GM21576 (cell line): ENCODE results near the gene RPL12.
A peak's percentile ranks its signal among the peaks of the same experiment; 100 is the strongest.

Source experiments
- ATAC-seq: cut with Tn5 transposase; IDR thresholded peaks from one replicate; pipeline ENCODE4 v1.9.1; 2021; ENCODE audit warnings: mild to moderate bottlenecking, moderate library complexity; ENCODE audit not compliant: unreplicated experiment

The RPL12 gene

GRCh38 chr9:127444921-127445850, 6.0 kb downstream of the RPL12 start:
- ATAC-seq, result no peak

DNA sequence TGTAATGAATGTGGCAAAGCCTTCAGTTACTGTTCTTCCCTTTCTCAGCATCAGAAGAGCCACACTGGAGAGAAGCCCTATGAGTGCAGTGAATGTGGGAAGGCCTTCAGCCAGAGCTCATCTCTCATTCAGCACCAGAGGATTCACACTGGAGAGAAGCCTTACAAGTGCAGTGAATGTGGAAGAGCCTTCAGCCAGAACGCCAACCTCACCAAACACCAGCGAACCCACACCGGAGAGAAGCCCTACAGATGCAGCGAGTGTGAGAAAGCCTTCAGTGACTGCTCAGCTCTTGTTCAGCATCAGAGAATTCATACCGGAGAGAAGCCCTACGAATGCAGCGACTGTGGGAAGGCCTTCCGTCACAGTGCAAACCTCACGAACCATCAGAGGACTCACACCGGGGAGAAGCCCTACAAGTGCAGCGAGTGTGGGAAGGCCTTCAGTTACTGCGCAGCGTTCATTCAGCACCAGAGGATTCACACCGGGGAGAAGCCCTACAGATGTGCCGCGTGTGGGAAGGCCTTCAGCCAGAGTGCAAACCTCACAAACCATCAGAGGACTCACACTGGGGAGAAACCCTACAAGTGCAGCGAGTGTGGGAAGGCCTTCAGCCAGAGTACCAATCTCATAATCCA, 6.8 kb downstream of the RPL12 start:
- ATAC-seq, result no peak

DNA sequence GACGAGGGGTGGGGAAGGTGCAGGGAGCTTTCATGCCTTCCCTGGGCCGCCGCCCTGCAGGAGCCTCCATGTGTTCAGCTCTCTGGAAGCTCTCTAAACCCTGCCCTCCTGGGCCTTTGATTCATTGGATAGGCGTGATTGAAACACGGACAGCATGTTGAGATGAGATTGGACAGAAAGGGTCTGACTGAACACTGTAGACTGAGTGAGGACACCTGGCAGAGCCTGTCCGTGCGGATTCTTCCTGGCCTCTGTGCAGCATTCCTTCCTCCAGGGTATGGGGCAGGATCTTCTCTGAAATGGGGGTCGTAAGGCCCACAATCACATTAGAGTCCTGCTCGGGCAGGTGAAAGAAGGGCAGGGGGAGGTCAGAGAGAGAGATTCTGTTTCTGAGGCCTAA, 12.8 kb downstream of the RPL12 start:
- ATAC-seq, result no peak

DNA sequence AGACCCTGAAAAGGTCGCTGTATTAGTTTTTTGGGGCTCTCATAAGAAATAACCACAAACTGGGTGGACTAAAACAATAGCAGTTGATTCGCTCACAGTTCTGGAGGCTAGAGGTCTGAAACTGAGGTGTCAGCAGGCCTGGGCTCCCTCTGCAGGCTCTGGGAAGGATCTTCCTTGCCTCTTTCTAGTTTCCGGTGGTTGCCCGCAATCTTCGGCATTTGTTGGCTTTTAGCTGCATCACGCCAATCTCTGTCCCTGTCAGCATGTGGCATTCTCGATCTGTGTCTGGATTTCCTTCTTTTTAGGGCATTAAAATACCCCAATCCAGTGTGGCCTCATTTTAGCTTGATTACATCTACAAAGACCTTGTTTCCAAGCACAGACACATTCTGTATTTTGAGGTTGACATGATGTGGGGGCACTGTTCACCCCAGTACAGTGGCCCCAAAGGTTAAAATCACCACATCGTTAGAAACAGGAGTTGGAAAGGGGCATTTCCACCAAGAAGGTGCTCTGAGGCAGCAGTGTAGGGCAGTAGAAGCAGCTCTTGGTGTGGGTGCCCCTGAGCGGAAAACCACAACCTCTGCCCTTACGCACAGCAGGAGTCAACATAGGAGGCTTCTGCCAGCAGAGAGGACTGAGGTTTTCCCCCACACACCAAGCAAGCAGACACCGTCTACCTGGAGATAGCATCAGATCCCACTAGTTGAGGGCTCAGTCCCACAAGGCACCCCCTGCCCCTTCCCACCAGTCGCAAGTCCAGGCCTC, 13.5 kb downstream of the RPL12 start:
- no peak for ATAC-seq

DNA sequence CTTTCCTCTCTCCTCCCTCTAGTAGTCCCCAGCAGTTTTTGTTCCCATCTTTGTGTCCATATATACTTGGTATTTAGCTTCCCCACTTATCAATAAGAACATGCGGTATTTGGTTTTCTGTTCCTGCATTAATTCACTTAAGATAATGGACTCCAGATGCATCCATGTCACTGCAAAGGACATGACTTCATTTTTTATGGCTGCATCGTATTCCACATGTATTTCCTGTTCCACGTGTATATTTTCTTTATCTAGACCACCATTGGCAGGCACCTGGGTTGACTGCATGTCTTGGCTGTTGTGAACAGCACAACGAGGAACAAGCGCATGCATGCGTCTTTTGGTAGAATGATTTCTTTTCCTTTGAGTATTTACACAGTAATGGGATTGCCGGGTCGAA, 20.8 kb downstream of the RPL12 start:
- no peak for ATAC-seq

DNA sequence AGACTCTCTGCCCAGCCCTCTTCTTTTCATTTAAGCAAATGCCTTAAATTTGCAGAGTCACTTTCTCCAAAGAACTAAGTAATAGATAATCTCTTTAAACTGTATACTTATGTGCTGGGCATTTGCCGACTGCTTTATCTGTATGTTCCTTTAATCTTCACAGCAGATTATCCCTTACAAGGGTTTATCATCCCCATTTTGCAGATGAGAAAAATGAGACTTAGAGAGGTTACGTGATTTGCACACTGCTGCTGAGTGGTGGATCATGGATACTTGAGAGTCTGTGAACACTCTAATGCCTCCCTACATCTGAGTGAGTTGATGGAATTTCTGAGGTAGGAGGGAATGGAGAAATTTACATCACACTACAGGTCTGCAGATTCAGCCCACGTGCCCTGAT, 22.9 kb downstream of the RPL12 start:
- no peak for ATAC-seq

GRCh38 chr9:127426756-127427155, 24.4 kb downstream of the RPL12 start:
- ATAC-seq, result no peak

GRCh38 chr9:127424676-127424999, 26.6 kb downstream of the RPL12 start:
- no peak for ATAC-seq

DNA sequence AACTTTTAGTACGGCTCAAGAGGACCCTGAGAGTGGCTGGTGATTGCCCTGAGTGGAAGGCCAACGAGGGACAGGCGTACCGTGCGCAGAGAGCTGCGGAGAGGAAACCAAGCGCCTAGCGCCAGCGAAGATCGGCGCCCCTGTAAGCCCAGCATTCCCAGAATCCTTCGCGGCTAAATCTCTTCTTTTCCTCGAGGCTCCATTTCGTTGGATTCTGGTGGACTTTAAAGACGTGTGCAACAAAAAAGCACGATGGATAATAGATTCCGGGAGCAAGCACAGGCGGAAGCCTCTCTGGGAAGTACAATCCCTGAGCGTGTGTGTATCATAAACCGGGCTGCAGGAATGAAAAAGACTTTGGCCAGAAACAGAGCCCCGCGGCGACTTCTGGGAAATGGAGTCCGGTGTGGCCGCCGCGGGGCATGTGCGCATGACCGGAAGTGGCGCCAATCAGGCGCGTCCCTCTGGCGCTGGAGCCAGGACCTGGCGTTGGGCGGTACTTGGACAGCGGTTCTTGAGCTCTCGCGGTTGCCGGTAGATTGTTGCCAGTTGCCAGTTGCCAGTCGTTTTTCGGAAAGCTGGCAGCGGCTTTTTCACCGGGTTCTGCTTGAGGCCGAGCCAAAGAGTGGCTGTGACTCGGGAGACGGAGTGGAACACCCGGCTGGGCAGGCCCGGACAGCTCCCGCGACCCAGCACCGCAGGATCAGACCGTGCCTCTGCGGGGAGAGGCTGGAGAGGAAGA, 27.1 kb downstream of the RPL12 start, which contains the start of gene ZNF79:
Gene ZNF79 (plus strand): TSS at position 449 of the 742 bp plus-strand sequence. CDS start 406 bp downstream, outside the sequence.
- ATAC-seq, result peak; percentile 81

GRCh38 chr9:127423476-127423933, 27.7 kb downstream of the RPL12 start:
- no peak for ATAC-seq

DNA sequence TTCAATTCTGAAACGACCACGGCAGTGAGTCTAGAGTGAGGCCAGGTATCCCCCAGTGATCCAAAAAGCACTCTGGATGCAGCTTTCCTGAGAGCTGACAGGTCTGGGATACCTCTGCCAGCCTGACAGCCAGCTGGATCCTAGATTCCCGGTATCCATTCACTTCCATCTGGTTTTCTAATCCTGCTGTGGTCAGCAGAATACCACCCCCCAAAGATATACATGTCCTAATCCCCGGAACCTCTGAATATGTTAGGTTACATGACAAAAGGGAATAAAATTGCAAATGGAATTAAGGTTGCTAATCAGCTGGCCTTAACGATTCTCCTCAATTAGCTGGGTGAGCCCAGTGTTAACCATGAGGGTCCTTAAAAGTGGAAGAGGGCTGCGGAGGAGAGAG, 28.4 kb downstream of the RPL12 start:
- ATAC-seq, result no peak

- no peak for ATAC-seq
These were observed 28.9 kb downstream of the RPL12 start for GRCh38 chr9:127422133-127422782.

- no peak for ATAC-seq
These were observed 30.1 kb downstream of the RPL12 start for GRCh38 chr9:127421057-127421456.

DNA sequence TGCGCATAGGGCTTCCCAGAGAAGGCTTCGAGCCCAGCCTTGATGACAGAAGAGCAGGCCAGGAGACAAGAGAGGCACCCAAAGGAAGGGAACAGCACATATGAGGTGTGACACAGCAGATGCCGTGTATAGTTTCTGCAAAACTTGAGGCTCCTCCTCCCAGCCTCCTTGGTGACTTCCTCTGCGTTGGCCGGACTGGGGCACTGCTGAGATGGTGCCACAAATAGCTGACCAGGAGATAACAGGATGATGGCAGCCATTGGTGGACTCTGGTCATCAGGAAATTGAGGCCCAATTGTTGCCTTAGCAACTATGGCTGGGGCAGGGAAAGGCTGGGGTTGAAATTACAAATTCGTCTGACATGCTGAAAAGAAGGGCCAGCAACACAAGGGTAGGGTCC, 31.9 kb downstream of the RPL12 start:
- no peak for ATAC-seq

- ATAC-seq, result no peak
These were observed 33.2 kb downstream of the RPL12 start for GRCh38 chr9:127418037-127418471.

- ATAC-seq, result no peak
These were observed 33.8 kb downstream of the RPL12 start for GRCh38 chr9:127417131-127418036.

GRCh38 chr9:127415657-127416056, 35.5 kb downstream of the RPL12 start:
- no peak for ATAC-seq

DNA sequence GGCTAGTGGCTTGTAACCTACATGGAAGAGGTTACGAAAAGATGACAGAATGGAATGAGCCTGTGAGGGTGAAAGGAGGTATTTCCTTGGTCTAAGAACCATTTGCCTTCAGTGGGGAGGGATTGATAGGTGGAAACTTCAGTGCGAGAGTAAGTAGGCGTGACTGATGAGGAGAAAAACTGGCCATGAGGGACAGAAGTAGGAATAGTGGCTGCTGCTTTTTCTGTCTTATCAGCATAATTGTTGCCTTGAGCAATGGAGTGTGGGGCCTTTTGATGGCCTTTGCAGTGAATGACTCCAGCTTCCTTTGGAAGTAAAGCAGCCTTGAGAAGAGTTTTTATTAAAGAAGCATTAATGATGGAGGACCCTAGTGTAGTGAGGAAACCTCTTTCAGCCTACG, 36.1 kb downstream of the RPL12 start:
- no peak for ATAC-seq

GRCh38 chr9:127411122-127411521, 40.1 kb downstream of the RPL12 start:
- ATAC-seq, result no peak
